GM12865 (cell line): ENCODE data around the gene RLN3.

Source experiments
- DNase-seq: peaks from one replicate; pipeline ENCODE4 v3.0.0; 2010; ENCODE audit warnings: low read depth
- H3K4me3 ChIP-seq: 2 replicates; pipeline ENCODE4 v1.5.1; 2011; ENCODE audit warnings: mild to moderate bottlenecking, low read depth, low read length, control low read depth
- TF ChIP-seq, protein P1 (sequence below): IDR thresholded peaks from 2 replicates; pipeline ENCODE4 v1.5.1; 2011; ENCODE audit warnings: low read length, control low read depth, low read depth, inconsistent platforms; ENCODE audit not compliant: insufficient read depth; ENCODE audit errors: missing control alignments

RLN3 gene

GRCh38 chr19:14027856-14028450, at the start of gene RLN3:
RLN3 (plus strand) TSS chr19:14028148; CDS start chr19:14028205, 57 bp downstream.
- no peak within 1 kb of the TSS for H3K4me3 ChIP-seq
- no peak for DNase-seq

DNA sequence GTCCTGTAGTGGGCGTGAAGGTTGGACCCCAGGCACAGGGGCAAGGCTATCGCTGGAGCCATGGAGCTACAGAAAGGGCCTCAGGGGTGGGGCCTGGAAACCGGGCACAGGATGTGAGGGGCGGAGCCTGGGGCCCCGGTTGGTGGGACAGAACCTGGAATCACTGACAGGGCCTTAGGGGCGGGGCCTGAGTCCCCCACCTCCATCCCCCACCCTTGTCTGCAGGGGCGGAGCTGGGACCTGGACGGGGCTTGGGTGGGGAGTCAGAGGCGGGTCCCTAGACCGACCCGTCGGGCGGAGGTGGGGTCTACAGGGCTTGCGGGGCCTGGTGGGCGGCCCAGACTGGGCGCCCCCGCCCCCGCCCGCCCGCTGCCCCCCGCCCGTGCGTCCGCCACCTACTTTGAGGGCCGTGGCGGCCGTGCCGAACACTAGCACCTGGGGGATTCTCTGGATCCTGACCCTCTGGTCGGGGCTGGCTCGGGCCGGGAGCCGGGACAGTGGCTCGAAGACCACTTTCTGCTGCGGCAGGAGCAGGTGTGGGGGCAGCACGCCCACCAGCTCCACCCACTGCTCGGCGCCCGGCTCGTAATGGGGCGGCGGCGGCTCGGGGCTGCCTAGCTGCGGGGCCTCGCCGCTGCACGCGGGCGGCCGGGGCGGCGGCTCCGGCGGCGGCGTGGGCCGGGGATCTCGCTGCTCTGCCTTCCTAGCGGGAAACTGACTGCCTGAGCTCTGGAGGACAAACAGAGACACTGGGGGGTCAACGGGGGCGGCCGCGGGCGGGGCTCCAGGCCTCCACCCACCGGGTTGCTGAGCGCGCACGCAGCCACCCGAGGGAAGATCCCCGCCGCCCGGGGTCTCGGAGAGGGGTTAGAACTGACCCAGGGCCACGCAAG, 49.4 kb upstream of the RLN3 start:
- TF ChIP-seq, protein P1, sequence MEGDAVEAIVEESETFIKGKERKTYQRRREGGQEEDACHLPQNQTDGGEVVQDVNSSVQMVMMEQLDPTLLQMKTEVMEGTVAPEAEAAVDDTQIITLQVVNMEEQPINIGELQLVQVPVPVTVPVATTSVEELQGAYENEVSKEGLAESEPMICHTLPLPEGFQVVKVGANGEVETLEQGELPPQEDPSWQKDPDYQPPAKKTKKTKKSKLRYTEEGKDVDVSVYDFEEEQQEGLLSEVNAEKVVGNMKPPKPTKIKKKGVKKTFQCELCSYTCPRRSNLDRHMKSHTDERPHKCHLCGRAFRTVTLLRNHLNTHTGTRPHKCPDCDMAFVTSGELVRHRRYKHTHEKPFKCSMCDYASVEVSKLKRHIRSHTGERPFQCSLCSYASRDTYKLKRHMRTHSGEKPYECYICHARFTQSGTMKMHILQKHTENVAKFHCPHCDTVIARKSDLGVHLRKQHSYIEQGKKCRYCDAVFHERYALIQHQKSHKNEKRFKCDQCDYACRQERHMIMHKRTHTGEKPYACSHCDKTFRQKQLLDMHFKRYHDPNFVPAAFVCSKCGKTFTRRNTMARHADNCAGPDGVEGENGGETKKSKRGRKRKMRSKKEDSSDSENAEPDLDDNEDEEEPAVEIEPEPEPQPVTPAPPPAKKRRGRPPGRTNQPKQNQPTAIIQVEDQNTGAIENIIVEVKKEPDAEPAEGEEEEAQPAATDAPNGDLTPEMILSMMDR, result no peak
- no peak for DNase-seq
- H3K4me3 ChIP-seq, result no peak overlapping the region

More at GRCh38 chr19:14027856-14028450, at the start of gene RLN3:
- TF ChIP-seq, protein P1, result no peak

GRCh38 chr19:13979244-13979615, 48.7 kb upstream of the RLN3 start:
- no peak for DNase-seq
- TF ChIP-seq, protein P1, result no peak
- no peak overlapping the region for H3K4me3 ChIP-seq

DNA sequence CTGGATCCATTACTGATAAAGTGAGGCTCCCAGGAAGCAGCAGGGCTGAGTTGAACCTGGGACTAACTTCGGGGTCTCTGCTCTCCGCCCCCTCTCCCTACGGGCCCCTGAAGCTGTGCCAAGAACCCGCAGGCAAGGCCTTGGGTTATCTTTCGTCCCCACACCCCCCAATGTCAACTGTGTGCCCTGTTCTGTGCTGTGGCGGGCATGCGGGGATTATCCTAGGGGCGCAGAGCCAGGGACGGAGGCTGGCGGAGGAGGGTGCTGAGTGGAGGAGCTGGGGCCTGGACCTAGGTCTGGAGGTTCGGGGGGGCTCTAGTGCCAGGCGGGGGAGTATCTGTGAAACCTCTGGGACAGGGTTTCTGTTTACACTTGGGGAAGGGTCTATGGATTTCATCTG, 48.3 kb upstream of the RLN3 start:
- TF ChIP-seq, protein P1, result no peak
- H3K4me3 ChIP-seq, result no peak overlapping the region
- DNase-seq, result no peak

GRCh38 chr19:13980340-13980739, 47.6 kb upstream of the RLN3 start:
- TF ChIP-seq, protein P1, result no peak
- no peak for DNase-seq
- no peak overlapping the region for H3K4me3 ChIP-seq

DNA sequence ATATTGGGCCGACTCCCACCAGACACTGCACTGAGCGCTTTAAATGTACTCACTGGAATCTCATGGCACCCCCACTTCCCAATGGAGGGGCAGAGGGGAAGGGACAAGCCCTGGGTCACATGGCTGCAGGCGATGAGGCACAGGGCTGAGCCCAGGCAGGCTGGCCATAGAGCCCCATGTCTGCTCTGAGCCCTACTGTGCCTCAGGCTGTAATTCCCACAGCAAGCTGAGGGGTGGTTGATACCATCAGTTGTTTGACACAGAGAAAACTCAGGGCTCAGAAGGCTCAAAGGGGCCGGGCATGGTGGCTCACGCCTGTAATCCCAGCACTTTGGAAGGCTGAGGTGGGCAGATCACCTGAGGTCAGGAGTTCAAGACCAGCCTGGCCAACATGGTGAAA, 46.9 kb upstream of the RLN3 start:
- H3K4me3 ChIP-seq, result no peak overlapping the region
- TF ChIP-seq, protein P1, result no peak
- no peak for DNase-seq
